Neural crest cell (in vitro differentiated cells): ENCODE data around the gene FHOD1. TPM values are rescaled to one million over a fixed set of nuclear protein-coding genes. Genes with fewer than 3 reads are reported as not detected.
A peak's percentile ranks its signal among the peaks of the same experiment; 100 is the strongest.

Experiments used
- DNase-seq: peaks from one replicate; pipeline ENCODE4 v3.0.0; 2021; ENCODE audit warnings: low read depth, mixed read lengths, low spot score
- H3K27ac Mint-ChIP-seq: one replicate; pipeline ENCODE4 v1.8.0; 2021; ENCODE audit warnings: mild to moderate bottlenecking, mixed read lengths; ENCODE audit not compliant: unreplicated experiment
- H3K27me3 Mint-ChIP-seq: 2 replicates; pipeline ENCODE4 v1.8.0; 2021; ENCODE audit warnings: low read depth, mild to moderate bottlenecking, mixed read lengths
- H3K36me3 Mint-ChIP-seq: 2 replicates; pipeline ENCODE4 v1.8.0; 2021; ENCODE audit warnings: low read depth, mild to moderate bottlenecking, mixed read lengths
- H3K4me1 Mint-ChIP-seq: 2 replicates; pipeline ENCODE4 v1.8.0; 2021; ENCODE audit warnings: mixed read lengths
- H3K4me3 Mint-ChIP-seq: one replicate; pipeline ENCODE4 v1.8.0; 2021; ENCODE audit warnings: mild to moderate bottlenecking, mixed read lengths
- H3K9me3 Mint-ChIP-seq: 2 replicates; pipeline ENCODE4 v1.8.0; 2021; ENCODE audit warnings: mixed read lengths
- total RNA-seq: library from RNA; stranded (reverse); gene quantifications from 2 replicates; pipeline ENCODE4 v1.2.1, GENCODE V29; 2021
- TF ChIP-seq, protein P1 (sequence below): fragments of 200-600 bp; sonication (generic); conservative IDR thresholded peaks from 2 replicates; pipeline ENCODE4 v1.5.0; 2021; ENCODE audit warnings: antibody characterized with exemption, mild to moderate bottlenecking

FHOD1 gene
- total RNA-seq, 1 donor from 2014 or later = 45.5 TPM

DNA sequence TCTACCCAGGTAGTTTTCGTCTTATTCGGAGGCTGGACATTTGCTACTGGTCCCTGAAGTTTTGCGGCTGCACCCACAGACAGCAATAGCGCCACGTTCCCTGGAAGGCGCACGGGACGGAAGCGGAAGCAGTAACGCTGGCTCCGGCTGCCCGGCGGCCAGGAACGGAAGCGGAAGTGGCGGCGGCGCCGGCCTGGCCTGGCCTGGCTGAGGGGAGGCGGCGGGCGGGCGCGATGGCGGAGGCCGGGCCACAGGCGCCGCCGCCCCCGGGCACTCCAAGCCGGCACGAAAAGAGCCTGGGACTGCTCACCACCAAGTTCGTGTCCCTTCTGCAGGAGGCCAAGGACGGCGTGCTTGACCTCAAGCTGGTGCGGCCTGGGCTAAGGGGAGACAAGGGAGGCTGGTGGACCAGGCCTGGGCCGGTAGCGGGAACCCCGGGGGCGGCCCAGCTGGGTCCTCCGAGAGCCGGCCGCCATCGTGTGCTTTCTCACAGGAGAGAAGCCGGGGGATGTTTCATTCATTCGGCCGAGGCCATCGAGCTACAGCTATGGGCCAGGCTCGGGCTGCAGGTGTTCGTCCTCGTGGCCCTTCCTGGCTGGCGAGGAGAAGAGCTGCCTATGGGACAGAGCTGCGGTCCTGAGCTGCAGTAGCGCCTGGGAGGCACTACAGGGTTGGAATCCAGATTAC, 55.1 kb downstream of the FHOD1 start, which contains the start of gene E2F4:
E2F4 (plus strand) TSS at position 161 of the 687 bp plus-strand sequence; CDS start at position 234, 73 bp downstream.
- Mint-ChIP-seq H3K4me3 (peak within 1 kb of the TSS; percentile 93), H3K9me3 (no peaks in the 10 kb centered on the region), H3K4me1 (peaks cover 31% of the 10 kb centered on the region), H3K27ac (peak within 1 kb of the TSS; percentile 43), H3K36me3 (peaks cover 9% of the 10 kb centered on the region), H3K27me3 (peaks cover 2% of the 10 kb centered on the region)
- TF ChIP-seq, protein P1, sequence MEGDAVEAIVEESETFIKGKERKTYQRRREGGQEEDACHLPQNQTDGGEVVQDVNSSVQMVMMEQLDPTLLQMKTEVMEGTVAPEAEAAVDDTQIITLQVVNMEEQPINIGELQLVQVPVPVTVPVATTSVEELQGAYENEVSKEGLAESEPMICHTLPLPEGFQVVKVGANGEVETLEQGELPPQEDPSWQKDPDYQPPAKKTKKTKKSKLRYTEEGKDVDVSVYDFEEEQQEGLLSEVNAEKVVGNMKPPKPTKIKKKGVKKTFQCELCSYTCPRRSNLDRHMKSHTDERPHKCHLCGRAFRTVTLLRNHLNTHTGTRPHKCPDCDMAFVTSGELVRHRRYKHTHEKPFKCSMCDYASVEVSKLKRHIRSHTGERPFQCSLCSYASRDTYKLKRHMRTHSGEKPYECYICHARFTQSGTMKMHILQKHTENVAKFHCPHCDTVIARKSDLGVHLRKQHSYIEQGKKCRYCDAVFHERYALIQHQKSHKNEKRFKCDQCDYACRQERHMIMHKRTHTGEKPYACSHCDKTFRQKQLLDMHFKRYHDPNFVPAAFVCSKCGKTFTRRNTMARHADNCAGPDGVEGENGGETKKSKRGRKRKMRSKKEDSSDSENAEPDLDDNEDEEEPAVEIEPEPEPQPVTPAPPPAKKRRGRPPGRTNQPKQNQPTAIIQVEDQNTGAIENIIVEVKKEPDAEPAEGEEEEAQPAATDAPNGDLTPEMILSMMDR = no peak
- peak; percentile 76 for DNase-seq

DNA sequence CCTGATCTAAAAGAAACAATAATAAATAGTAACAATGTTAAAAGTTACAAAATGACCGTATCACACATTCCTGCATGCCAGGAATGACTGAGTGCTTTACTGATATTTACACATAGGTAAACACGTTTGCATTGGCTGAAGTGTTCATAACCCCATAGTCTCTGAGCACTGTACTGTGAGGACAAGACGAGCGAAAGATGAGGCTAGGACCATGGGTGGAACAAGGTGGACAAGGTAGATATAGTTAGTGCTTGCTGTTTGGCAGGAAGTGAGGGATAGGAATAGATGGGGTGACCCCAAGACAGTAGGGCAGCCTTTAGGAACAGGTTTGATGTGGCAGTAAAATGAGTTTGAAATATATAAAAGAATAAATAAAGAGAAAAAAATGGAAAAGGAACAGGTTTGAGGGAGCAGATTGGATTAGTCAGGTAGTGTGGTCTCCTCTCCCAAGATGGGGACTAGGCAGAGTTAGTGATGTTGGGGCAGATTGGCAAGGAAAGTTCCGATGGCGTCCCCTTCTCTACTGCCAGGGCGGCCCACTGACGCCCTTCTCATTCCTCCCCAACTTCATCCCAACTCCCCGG, 55.8 kb downstream of the FHOD1 start:
- no peak overlapping the region for H3K27ac Mint-ChIP-seq
- no peaks in the 10 kb centered on the region for H3K9me3 Mint-ChIP-seq
- TF ChIP-seq, protein P1 = no peak
- peaks cover 5% of the 10 kb centered on the region for H3K36me3 Mint-ChIP-seq
- peaks cover 28% of the 10 kb centered on the region for H3K4me1 Mint-ChIP-seq
- H3K4me3 Mint-ChIP-seq = peak overlapping the region; percentile 93
- H3K27me3 Mint-ChIP-seq = peaks cover 4% of the 10 kb centered on the region
- no peak for DNase-seq

DNA sequence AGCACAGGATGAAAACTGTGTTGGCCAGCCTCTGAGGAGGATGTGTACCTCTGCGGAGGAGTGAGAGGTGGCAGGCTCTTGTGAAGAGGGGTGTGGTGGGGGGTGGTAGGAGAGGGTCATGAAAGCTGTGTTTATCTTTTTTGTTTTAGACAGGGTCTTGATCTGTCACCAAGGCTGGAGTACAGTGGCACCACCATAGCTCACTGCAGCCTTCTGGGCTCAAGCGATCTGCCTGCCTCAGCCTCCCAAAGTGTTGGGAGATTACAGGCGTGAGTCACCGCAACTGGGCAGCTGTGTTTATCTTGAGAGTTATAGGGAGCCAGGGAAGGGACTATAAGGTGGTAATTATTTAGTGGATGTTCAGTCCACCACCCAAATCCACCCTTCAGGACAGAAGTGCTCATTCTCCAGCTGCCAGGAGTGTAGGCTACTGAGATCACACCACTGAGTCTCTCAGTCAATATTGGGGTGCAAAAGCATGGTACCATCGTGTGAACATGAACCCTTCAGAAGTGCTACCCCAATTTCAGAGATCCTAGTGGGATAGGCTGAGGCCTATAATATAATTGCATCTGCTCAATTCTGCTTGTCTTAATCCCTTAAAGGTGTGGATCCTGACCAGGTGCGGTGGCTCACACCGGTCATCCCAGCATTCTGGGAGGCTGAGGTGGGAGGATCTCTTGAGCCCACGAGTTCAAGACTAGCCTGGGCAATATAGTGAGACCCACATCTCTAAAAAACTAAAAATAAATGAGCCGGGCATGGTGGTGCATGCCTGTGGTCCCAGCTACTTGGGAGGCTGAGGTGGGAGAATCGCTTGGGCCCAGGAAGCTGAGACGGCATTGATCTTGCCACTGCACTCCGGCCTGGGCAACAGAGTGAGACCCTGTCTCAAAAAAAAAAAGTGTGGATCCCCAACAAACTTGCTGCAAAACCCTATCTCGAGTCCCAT, 56.6 kb downstream of the FHOD1 start:
- peaks cover 11% of the 10 kb centered on the region for H3K27me3 Mint-ChIP-seq
- DNase-seq = no peak
- peak overlapping the region; percentile 93 for H3K4me3 Mint-ChIP-seq
- no peaks in the 10 kb centered on the region for H3K9me3 Mint-ChIP-seq
- peaks cover 23% of the 10 kb centered on the region for H3K4me1 Mint-ChIP-seq
- H3K36me3 Mint-ChIP-seq = no peaks in the 10 kb centered on the region
- TF ChIP-seq, protein P1 = no peak
- H3K27ac Mint-ChIP-seq = no peak overlapping the region

DNA sequence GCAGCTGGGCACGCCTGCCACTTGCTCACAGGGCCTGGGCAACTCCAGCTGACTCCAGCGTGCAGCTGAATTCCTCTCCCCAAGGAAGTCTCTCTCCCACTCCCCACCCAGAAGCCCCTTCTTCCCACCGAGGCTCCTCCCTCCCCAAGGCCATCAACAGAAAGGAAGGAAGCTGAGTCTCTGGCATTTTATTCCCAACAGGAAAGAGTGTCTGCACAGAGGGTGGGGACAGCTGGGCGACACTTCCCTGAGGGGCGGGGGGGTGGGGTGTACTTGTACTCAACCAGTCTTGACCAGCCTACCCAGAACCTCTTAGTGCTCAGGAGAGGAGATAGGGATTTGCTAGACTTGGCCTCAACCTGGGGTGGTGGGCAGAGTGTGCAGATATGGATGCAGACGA, 57.2 kb downstream of the FHOD1 start, which contains the start of gene EXOC3L1:
EXOC3L1 (minus strand) TSS at position 96 of the 400 bp plus-strand sequence. CDS start 460 bp downstream, outside the sequence.
- H3K36me3 Mint-ChIP-seq = no peaks in the 10 kb centered on the region
- no peak within 1 kb of the TSS for H3K27ac Mint-ChIP-seq
- no peak for DNase-seq
- TF ChIP-seq, protein P1 = no peak
- H3K4me3 Mint-ChIP-seq = peak within 1 kb of the TSS; percentile 93
- H3K27me3 Mint-ChIP-seq = peaks cover 18% of the 10 kb centered on the region
- H3K4me1 Mint-ChIP-seq = peaks cover 29% of the 10 kb centered on the region
- no peaks in the 10 kb centered on the region for H3K9me3 Mint-ChIP-seq

DNA sequence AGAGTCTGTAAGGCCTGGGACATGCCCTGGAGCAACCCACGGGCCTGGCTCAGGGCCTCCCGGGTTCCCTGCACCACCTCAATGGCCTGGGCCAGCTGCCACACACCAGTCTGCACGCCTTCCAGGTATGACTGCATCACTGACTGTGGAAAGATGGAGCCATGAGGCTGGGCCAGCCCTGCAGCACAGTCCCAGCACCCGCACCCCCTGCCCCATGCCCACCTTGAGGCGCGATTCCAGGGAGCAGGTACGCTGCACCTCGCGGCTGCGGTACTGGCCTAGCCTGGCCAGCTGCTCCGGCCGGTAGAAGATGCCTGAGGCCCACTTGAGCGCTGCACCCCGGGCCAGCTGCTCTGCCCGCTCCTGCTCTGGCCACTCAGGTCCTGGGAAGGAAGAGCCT, 58.5 kb downstream of the FHOD1 start:
- no peak for DNase-seq
- H3K4me1 Mint-ChIP-seq = peaks cover 27% of the 10 kb centered on the region
- no peaks in the 10 kb centered on the region for H3K36me3 Mint-ChIP-seq
- no peak overlapping the region for H3K27ac Mint-ChIP-seq
- peaks cover 26% of the 10 kb centered on the region for H3K27me3 Mint-ChIP-seq
- no peak overlapping the region for H3K4me3 Mint-ChIP-seq
- H3K9me3 Mint-ChIP-seq = no peaks in the 10 kb centered on the region
- TF ChIP-seq, protein P1 = no peak
